B cell (primary cell): ENCODE results near the gene FAM9B.

Experiments used
- EZH2 ChIP-seq: IDR thresholded peaks from 2 replicates; pipeline ENCODE4 v1.6.1; 2012; ENCODE audit warnings: borderline replicate concordance, low read depth, mild to moderate bottlenecking, moderate library complexity, low read length; ENCODE audit not compliant: insufficient read depth, poor library complexity, severe bottlenecking
- TF ChIP-seq, protein P1 (sequence below): fragments of 200-600 bp; IDR thresholded peaks from one replicate; pipeline ENCODE4 v1.8.0; 2022; ENCODE audit warnings: antibody characterized with exemption, mild to moderate bottlenecking

DNA sequence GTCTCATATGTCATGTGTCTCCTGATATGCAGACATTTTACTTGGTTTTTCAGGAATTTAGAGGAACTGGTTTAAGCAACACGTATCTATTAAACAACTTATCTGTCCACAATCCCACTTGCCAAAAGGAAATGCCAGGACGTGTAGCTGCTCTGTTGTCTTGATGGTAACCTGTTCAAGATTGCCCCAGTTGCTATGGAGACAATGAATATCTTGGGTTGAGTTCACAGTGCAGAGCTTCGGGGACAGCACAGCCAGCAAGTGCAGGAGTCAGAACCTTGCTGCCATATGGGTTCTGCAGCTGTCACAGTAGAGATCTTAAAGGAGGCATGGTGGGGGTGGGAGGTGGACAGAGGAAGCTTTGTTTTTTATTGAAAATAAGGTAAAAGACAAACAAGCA, 28.7 kb upstream of the FAM9B start:
- TF ChIP-seq, protein P1, sequence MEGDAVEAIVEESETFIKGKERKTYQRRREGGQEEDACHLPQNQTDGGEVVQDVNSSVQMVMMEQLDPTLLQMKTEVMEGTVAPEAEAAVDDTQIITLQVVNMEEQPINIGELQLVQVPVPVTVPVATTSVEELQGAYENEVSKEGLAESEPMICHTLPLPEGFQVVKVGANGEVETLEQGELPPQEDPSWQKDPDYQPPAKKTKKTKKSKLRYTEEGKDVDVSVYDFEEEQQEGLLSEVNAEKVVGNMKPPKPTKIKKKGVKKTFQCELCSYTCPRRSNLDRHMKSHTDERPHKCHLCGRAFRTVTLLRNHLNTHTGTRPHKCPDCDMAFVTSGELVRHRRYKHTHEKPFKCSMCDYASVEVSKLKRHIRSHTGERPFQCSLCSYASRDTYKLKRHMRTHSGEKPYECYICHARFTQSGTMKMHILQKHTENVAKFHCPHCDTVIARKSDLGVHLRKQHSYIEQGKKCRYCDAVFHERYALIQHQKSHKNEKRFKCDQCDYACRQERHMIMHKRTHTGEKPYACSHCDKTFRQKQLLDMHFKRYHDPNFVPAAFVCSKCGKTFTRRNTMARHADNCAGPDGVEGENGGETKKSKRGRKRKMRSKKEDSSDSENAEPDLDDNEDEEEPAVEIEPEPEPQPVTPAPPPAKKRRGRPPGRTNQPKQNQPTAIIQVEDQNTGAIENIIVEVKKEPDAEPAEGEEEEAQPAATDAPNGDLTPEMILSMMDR, result no peak
- TF ChIP-seq EZH2, result no peak
